Tibial nerve (tissue), 4 donors: ENCODE data around the gene MYO1D.

Source experiments
- EP300 ChIP-seq, 2 donors: sonication (generic); formaldehyde crosslinking; IDR thresholded peaks; one replicate each; pipeline ENCODE4 v1.6.1; 2017; ENCODE audit warnings: antibody characterized with exemption in 2 of 2, mild to moderate bottlenecking in 1 of 2
- POLR2A ChIP-seq, 2 donors: fragments of 450-650 bp; IDR thresholded peaks; one replicate each; pipeline ENCODE4 v1.6.1; 2017; ENCODE audit warnings: antibody characterized with exemption in 2 of 2, mild to moderate bottlenecking in 2 of 2, moderate library complexity in 2 of 2
- TF ChIP-seq, protein P1 (sequence below), 5 experiments: fragments of 200-600 bp in 3 of 5; fragments of 450-650 bp in 2 of 5; sonication (generic) in 3 of 5; IDR thresholded peaks; one replicate each; pipeline ENCODE4 v1.5.1; 2016 to 2019; ENCODE audit warnings: antibody characterized with exemption in 5 of 5, mild to moderate bottlenecking in 3 of 5, moderate library complexity in 2 of 5

DNA sequence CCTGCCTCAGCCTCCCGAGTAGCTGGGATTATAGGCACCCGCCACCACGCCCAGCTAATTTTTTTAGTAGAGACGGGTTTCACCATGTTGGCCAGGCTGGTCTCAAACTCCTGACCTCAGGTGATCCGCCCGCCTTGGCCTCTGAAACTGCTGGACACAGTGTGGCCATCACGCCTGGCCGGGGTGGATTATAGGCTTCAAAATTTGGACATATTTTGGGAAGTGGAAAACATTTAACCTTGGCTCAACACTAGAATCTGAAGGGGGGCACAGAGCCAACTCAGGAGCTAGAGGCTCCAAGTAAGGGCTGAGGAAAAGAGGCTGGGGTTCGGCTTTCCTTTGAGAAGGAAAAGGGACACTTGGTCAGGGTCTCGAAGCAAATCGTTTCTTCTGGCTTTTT, 392.3 kb downstream of the MYO1D start:
- TF ChIP-seq, protein P1, sequence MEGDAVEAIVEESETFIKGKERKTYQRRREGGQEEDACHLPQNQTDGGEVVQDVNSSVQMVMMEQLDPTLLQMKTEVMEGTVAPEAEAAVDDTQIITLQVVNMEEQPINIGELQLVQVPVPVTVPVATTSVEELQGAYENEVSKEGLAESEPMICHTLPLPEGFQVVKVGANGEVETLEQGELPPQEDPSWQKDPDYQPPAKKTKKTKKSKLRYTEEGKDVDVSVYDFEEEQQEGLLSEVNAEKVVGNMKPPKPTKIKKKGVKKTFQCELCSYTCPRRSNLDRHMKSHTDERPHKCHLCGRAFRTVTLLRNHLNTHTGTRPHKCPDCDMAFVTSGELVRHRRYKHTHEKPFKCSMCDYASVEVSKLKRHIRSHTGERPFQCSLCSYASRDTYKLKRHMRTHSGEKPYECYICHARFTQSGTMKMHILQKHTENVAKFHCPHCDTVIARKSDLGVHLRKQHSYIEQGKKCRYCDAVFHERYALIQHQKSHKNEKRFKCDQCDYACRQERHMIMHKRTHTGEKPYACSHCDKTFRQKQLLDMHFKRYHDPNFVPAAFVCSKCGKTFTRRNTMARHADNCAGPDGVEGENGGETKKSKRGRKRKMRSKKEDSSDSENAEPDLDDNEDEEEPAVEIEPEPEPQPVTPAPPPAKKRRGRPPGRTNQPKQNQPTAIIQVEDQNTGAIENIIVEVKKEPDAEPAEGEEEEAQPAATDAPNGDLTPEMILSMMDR (IDR thresholded peaks at IDR 0.05), result no peak
- TF ChIP-seq POLR2A (IDR thresholded peaks at IDR 0.05), result no peak
- TF ChIP-seq EP300 (IDR thresholded peaks at IDR 0.05), result no peak
